22Rv1 (cell line): ENCODE results near the gene SOD3.

Source experiments
- H3K27ac ChIP-seq: fragments of 450-650 bp; 2 replicates; pipeline ENCODE4 v1.5.1; 2017
- ZFX ChIP-seq: fragments of 450-650 bp; IDR thresholded peaks from 2 replicates; pipeline ENCODE4 v1.6.1; 2017; ENCODE audit warnings: antibody characterized with exemption, borderline replicate concordance
- TF ChIP-seq, protein P1 (sequence below): fragments of 450-650 bp; IDR thresholded peaks from 2 replicates; pipeline ENCODE4 v1.5.1; 2017; ENCODE audit warnings: mild to moderate bottlenecking

SOD3 gene, protein sequence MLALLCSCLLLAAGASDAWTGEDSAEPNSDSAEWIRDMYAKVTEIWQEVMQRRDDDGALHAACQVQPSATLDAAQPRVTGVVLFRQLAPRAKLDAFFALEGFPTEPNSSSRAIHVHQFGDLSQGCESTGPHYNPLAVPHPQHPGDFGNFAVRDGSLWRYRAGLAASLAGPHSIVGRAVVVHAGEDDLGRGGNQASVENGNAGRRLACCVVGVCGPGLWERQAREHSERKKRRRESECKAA

DNA sequence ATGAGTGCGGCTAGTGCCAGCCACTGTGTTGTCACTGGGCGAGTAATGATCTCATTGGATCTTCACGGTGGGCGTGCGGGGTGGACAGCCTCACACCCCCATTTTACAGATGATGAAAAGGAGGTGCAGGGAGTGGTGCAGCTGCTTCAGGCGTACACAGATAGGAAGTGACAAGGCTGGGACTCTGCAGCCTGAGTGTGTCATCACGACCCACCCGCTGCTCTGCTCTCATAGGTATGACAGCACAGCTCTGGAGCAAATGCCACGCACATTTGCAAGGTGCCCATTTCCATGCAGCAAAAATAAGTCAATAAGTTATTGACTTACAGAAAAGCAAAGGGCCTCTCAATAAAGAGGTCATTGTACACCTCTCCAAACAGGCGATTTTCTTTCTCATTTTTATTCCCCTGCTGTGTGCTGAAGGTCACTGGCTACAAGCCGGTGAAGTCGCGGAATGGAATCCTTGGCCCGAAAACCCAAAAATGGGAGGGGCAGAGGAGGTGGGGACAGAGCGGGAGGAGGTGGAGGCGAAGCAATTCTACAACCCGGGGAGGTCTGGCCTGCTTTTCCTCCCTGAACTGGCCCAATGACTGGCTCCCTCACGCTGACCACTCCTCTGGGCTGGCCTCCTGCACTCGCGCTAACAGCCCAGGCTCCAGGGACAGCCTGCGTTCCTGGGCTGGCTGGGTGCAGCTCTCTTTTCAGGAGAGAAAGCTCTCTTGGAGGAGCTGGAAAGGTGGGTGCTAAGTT, at the start of gene SOD3:
SOD3 (plus strand) TSS at position 658 of the 750 bp plus-strand sequence. CDS start 3,949 bp downstream, outside the sequence.
- no peak for TF ChIP-seq ZFX
- TF ChIP-seq, protein P1, sequence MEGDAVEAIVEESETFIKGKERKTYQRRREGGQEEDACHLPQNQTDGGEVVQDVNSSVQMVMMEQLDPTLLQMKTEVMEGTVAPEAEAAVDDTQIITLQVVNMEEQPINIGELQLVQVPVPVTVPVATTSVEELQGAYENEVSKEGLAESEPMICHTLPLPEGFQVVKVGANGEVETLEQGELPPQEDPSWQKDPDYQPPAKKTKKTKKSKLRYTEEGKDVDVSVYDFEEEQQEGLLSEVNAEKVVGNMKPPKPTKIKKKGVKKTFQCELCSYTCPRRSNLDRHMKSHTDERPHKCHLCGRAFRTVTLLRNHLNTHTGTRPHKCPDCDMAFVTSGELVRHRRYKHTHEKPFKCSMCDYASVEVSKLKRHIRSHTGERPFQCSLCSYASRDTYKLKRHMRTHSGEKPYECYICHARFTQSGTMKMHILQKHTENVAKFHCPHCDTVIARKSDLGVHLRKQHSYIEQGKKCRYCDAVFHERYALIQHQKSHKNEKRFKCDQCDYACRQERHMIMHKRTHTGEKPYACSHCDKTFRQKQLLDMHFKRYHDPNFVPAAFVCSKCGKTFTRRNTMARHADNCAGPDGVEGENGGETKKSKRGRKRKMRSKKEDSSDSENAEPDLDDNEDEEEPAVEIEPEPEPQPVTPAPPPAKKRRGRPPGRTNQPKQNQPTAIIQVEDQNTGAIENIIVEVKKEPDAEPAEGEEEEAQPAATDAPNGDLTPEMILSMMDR = no peak

DNA sequence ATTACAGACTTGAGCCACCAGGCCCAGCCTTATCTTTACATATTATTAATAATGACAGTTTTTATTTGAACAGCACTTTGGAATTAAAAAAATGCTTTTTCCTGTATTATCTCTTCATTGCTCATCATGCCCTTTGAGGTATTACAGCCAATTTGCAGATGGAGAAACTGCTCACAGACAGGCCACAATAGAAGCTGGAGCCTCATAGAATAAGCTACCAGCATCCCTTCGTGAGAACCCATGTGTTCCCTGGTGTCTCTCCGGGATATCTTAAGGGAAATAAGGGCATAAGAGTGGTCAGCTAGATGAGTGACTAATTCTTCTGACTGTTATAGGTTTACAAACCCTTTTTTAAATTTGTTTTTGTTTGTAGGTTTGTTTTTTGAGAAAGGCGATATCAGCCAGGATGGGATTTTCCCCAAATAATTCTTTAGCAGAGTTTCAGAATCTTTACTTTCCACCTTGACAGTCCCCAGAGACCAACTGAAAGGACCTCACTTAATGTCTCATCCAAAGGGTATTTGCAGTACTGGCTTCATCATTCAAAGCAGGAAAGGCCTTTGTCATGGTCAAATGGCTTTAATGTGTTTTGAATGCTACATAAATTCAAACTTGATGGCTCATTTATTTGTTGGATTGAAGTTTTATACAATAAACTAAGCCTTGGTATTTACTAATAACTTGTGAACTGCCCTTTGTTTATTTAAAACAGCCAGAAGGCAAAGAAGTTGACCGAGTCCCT, 48.0 kb upstream of the SOD3 start:
- 0 out of 2 replicates have a peak overlapping the region, but pooled peaks have one; percentile 10 for H3K27ac ChIP-seq
- no peak for TF ChIP-seq ZFX
- TF ChIP-seq, protein P1 = no peak

More for the DNA sequence above, at the start of gene SOD3:
- H3K27ac ChIP-seq = peak within 1 kb of the TSS; percentile 23; the same call in 1 of the 2 replicates

DNA sequence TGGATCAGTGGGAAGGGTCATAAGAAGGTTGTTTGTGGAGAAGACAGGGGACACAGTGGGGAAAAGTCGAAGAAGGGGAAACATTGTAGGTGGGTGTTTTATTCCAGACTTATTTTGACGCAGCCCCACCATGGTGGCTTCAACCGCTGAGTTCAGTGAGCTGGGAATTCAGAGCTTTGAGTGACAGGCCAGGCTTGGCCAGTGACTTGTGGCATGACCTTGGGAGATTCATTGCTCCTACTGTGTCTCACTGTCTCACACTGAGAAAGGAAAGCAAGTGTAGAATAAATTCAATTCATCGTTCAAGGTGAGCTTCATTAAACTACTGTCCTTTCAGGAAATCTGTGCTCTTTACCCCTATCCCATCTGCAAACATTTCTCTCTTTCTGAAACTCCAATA, 47.4 kb upstream of the SOD3 start:
- TF ChIP-seq, protein P1 = no peak
- TF ChIP-seq ZFX = no peak

DNA sequence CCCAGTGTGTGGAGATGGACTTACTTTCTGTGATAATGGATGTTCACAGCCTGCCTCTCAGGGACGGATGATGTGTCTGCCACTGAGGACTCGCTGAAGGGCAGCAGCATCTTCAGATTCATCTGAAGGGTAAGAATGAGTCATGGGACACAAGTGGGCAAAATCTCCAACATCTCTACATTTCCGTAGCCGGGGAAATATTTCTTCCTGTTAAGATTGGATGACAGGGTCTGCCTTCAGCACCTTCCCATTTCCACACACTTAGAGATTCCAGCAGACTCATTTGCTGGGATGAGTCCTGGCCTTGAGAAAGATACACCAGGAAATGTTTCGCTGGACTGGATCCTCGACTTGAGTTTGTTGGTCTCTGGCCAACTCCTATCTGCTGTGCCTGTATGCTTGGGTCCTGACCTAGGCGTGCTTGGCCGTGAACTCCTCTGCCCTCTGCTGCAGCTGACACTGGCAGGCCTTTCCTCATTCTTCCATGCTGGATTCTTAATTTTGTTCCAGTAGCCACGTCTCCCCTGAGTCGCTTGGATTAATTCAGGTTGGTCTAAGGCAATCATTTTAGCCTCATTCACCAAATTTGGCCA, 46.5 kb upstream of the SOD3 start:
- TF ChIP-seq ZFX = no peak
- TF ChIP-seq, protein P1 = no peak
- H3K27ac ChIP-seq = no peak overlapping the region

More for the DNA sequence above, 47.4 kb upstream of the SOD3 start:
- 0 out of 2 replicates have a peak overlapping the region, but pooled peaks have one; percentile 10 for H3K27ac ChIP-seq

DNA sequence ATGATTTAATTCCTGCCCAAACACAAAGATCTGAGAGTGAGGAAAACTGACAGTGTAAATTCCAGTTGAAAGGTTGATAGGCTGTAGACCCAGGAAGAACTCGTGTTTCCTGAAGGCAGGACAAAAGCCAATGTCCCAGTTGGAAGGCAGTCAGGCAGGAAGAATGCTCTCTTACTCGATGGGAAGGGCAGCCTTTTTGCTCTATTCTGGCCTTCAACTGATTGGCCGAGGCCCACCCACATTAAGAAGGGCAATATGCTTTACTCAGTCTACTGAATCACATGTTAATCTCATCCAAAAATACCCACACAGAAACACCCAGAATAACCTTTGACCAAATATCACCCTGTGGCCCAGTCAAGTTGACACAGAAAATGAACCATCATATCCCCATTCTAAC, 45.3 kb upstream of the SOD3 start:
- H3K27ac ChIP-seq = no peak overlapping the region
- TF ChIP-seq ZFX = no peak
- TF ChIP-seq, protein P1 = no peak

DNA sequence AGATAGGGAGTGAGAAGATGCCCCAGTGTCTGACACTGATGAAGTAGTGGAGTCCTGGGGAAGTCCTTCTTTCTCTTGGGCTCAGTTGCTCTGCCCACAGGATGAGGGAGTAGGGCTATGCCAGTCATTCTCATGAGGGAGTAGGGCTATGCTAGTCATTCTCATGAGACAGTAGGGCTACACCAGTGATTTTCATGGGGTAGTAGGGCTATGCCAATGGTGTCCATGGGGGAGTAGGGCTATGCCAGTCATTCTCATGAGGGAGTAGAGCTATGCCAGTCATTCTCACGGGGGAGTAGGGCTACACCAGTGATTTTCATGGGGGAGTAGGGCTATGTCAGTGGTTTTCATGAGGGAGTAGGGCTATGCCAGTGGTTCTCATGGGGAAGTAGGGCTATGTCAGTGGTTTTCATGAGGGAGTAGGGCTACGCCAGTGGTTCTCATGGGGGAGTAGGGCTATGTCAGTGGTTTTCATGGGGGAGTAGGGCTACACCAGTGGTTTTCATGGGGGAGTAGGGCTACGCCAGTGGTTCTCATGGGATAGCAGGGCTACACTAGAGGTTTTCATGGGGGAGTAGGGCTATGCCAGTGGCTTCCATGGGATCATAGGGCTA, 43.3 kb upstream of the SOD3 start:
- TF ChIP-seq, protein P1 = no peak
- TF ChIP-seq ZFX = no peak
- H3K27ac ChIP-seq = no peak overlapping the region
